Upper lobe of right lung (tissue), 1 donor: ENCODE results near the gene PAMR1. TPM values are rescaled to one million over a fixed set of nuclear protein-coding genes. Genes with fewer than 3 reads are reported as not detected.

ENCODE experiments used
- ATAC-seq: fragments of 200-7000 bp; cut with Tn5 transposase; one replicate; pipeline ENCODE4 v1.9.1; 2020; ENCODE audit warnings: mild to moderate bottlenecking, moderate library complexity
- DNase-seq: peaks from one replicate; pipeline ENCODE4 v3.0.0-alpha.2; 2020
- H3K27ac ChIP-seq: fragments of 200-600 bp; one replicate; pipeline ENCODE4 v1.8.0; 2022
- H3K27me3 ChIP-seq: fragments of 200-600 bp; one replicate; pipeline ENCODE4 v1.8.0; 2022; ENCODE audit warnings: mild to moderate bottlenecking
- H3K36me3 ChIP-seq: fragments of 200-600 bp; one replicate; pipeline ENCODE4 v1.8.0; 2022
- H3K4me1 ChIP-seq: fragments of 200-600 bp; one replicate; pipeline ENCODE4 v1.8.0; 2022
- H3K4me3 ChIP-seq: fragments of 200-600 bp; one replicate; pipeline ENCODE4 v1.8.0; 2022; ENCODE audit warnings: mild to moderate bottlenecking
- H3K9me3 ChIP-seq: fragments of 200-600 bp; one replicate; pipeline ENCODE4 v1.8.0; 2022
- CTCF ChIP-seq: fragments of 200-600 bp; IDR thresholded peaks from one replicate; pipeline ENCODE4 v1.8.0; 2022; ENCODE audit warnings: antibody characterized with exemption
- intact Hi-C: fragments of 100-400 bp; cut with DNase I; formaldehyde crosslinking; loops from one replicate; pipeline ENCODE4 v1.11.0; 2022
- total RNA-seq: library from RNA; stranded (reverse); fragmentation: NEBNext Ultra II Directional; extraction: Animal tissue kit (Norgen Biotek cat#: 25700); gene quantifications from one replicate; pipeline ENCODE4 v1.2.1, GENCODE V29; 2021
- donor health status: DM: no; HTN: yes; CAD: no; lungs with severe emphysema.

The PAMR1 gene
- total RNA-seq, 1 donor from 2014 or later, result 12.4 TPM

- Histone ChIP-seq H3K9me3 (no peaks in the 10 kb centered on the region), H3K27me3 (no peaks in the 10 kb centered on the region), H3K36me3 (no peaks in the 10 kb centered on the region), H3K4me3 (no peak overlapping the region), H3K4me1 (no peaks in the 10 kb centered on the region), H3K27ac (no peak overlapping the region)
- ATAC-seq, result no peak
- TF ChIP-seq CTCF, result no peak
- intact Hi-C loops, result no loop called here
- no peak for DNase-seq
These were observed 126.5 kb downstream of the PAMR1 start for GRCh38 chr11:35398881-35399280.

- DNase-seq (no peak), ATAC-seq (no peak)
- H3K9me3 ChIP-seq, result no peaks in the 10 kb centered on the region
- intact Hi-C loops, result loop anchor here (5.0 kb wide), 1 partner anchor 468 kb away; no protein-coding TSS in a partner anchor
- H3K4me3 ChIP-seq, result no peak overlapping the region
- no peak for TF ChIP-seq CTCF
- H3K4me1 ChIP-seq, result peaks cover 17% of the 10 kb centered on the region
- H3K36me3 ChIP-seq, result no peaks in the 10 kb centered on the region
- no peak overlapping the region for H3K27ac ChIP-seq
- H3K27me3 ChIP-seq, result no peaks in the 10 kb centered on the region
These were observed 130.5 kb downstream of the PAMR1 start for GRCh38 chr11:35394941-35395340.

GRCh38 chr11:35393098-35393497 is 132.3 kb downstream of the PAMR1 start:
- Histone ChIP-seq H3K27ac (no peak overlapping the region), H3K9me3 (no peaks in the 10 kb centered on the region), H3K27me3 (no peaks in the 10 kb centered on the region), H3K4me1 (peaks cover 17% of the 10 kb centered on the region), H3K4me3 (no peak overlapping the region), H3K36me3 (no peaks in the 10 kb centered on the region)
- ATAC-seq, result no peak
- intact Hi-C loops, result loop anchor here (5.0 kb wide), 1 partner anchor 466 kb away; no protein-coding TSS in a partner anchor
- no peak for TF ChIP-seq CTCF
- no peak for DNase-seq

- TF ChIP-seq CTCF, result peak; percentile 84
- H3K4me1 ChIP-seq, result peaks cover 17% of the 10 kb centered on the region
- H3K27me3 ChIP-seq, result no peaks in the 10 kb centered on the region
- intact Hi-C loops, result loop anchor here (5.0 kb wide), 1 partner anchor 465 kb away; no protein-coding TSS in a partner anchor
- H3K36me3 ChIP-seq, result no peaks in the 10 kb centered on the region
- H3K27ac ChIP-seq, result no peak overlapping the region
- DNase-seq (peak; percentile 92), ATAC-seq (peak; percentile 92)
- H3K9me3 ChIP-seq, result no peaks in the 10 kb centered on the region
- peak overlapping the region; percentile 27 for H3K4me3 ChIP-seq
These were observed 133.3 kb downstream of the PAMR1 start for GRCh38 chr11:35391922-35392688.

- TF ChIP-seq CTCF, result no peak
- Histone ChIP-seq H3K27ac (no peak overlapping the region), H3K4me1 (peaks cover 17% of the 10 kb centered on the region), H3K27me3 (no peaks in the 10 kb centered on the region), H3K4me3 (peak overlapping the region; percentile 27), H3K36me3 (no peaks in the 10 kb centered on the region), H3K9me3 (no peaks in the 10 kb centered on the region)
- intact Hi-C loops, result loop anchor here (5.0 kb wide), 1 partner anchor 464 kb away; no protein-coding TSS in a partner anchor
- ATAC-seq, result peak; percentile 44
- no peak for DNase-seq
These were observed 134.4 kb downstream of the PAMR1 start for GRCh38 chr11:35390737-35391682.
